ENCODE results near the gene SCARF2. TPM values are rescaled to one million over a fixed set of nuclear protein-coding genes. Genes with fewer than 3 reads are reported as not detected.
A peak's percentile ranks its signal among the peaks of the same experiment; 100 is the strongest.

SCARF2 gene
- total and polyA plus RNA-seq, 11 donors, result 1.5 to 10.1 (median 2.8) TPM

DNA sequence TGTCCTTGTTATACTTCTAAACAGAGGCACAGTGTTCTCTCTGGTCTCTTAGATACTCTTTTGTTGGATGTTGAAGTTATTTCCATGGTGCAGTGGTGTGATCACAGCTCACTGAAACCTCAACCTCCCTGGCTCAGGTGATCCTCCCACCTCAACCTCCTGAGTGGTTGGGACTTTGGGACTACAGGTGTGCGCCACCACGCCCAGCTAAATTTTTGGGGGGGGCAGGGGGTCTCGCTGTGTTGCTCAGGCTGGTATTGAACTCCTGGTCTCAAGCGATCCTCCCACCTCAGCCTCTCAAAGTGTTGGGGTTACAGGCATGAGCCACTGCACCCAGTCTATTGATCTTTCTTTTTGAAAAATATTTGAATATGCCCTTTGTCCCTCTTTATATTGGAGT lies 28.7 kb downstream of the SCARF2 start:
- H3K27ac ChIP-seq, result no peak overlapping the region
- peaks cover 0 to 35% (median 26%) of the 10 kb centered on the region in 9 donors for H3K36me3 ChIP-seq
- H3K4me3 ChIP-seq, result no peak overlapping the region
- DNase-seq (no peak), ATAC-seq (no peak)
- no peaks in the 10 kb centered on the region for H3K9me3 ChIP-seq
- intact Hi-C loops (cut with DNase I), result no loop called here
- no peaks in the 10 kb centered on the region for H3K4me1 ChIP-seq
- 95 to 98% (median 97%) methylated on average over 4 of the region's 4 CpGs for WGBS, 4 donors
- H3K27me3 ChIP-seq, result no peaks in the 10 kb centered on the region
- TF ChIP-seq CTCF (IDR thresholded peaks at IDR 0.05), result no peak
- no peak for TF ChIP-seq POLR2A (IDR thresholded peaks at IDR 0.05)

DNA sequence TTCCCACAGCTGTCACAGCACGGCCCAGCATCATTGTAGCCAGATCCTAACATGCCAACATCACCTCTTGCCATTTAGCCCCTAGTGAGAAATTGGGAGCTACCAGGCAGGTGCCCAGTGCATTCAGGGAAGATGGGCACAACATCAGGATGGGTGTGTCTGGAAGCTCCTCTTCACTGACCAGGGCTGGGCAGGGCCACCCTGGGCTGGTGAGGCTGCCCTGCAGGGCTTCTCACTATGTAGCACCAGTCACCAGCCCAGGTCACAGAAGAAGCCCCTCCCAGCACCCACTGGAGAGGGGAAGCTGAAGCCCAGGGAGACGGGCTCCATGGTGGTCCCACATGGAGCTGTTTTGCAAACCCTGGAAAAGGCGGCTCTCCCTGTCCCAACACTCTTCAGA lies 29.8 kb downstream of the SCARF2 start:
- no peaks in the 10 kb centered on the region for H3K27me3 ChIP-seq
- 87 to 91% (median 88%) methylated on average over 3 of the region's 3 CpGs for WGBS, 4 donors
- no peaks in the 10 kb centered on the region for H3K4me1 ChIP-seq
- intact Hi-C loops (cut with DNase I), result no loop called here
- H3K36me3 ChIP-seq, result peaks cover 0 to 39% (median 26%) of the 10 kb centered on the region in 9 donors
- H3K9me3 ChIP-seq, result no peaks in the 10 kb centered on the region
- H3K27ac ChIP-seq, result no peak overlapping the region
- no peak overlapping the region for H3K4me3 ChIP-seq
- TF ChIP-seq POLR2A (IDR thresholded peaks at IDR 0.05) (no peak), CTCF (IDR thresholded peaks at IDR 0.05) (no peak)
- no peak for DNase-seq
- ATAC-seq, result peak in 1 of 4 donors; percentile 29

GRCh38 chr22:20406686-20407408 lies 30.8 kb downstream of the SCARF2 start:
- no peak for DNase-seq
- Histone ChIP-seq H3K4me3 (no peak overlapping the region), H3K4me1 (no peaks in the 10 kb centered on the region), H3K27me3 (no peaks in the 10 kb centered on the region), H3K9me3 (no peaks in the 10 kb centered on the region), H3K36me3 (peaks cover 0 to 48% (median 26%) of the 10 kb centered on the region in 9 donors), H3K27ac (no peak overlapping the region)
- ATAC-seq, result no peak
- WGBS, 4 donors, result 93 to 96% (median 94%) methylated on average over 12 to 13 of the region's 13 CpGs
- TF ChIP-seq POLR2A (IDR thresholded peaks at IDR 0.05), result no peak
- TF ChIP-seq CTCF (IDR thresholded peaks at IDR 0.05), result no peak
- intact Hi-C loops (cut with DNase I), result no loop called here

- Histone ChIP-seq H3K27me3 (no peaks in the 10 kb centered on the region), H3K36me3 (peaks cover 0 to 48% (median 26%) of the 10 kb centered on the region in 9 donors), H3K4me1 (no peaks in the 10 kb centered on the region), H3K9me3 (no peaks in the 10 kb centered on the region), H3K27ac (no peak overlapping the region), H3K4me3 (no peak overlapping the region)
- TF ChIP-seq CTCF (IDR thresholded peaks at IDR 0.05), result no peak
- TF ChIP-seq POLR2A (IDR thresholded peaks at IDR 0.05), result no peak
- DNase-seq (no peak), ATAC-seq (peak in 1 of 4 donors; percentile 39)
- WGBS, 4 donors, result 96 to 98% (median 96%) methylated on average over 44 to 62 of the region's 62 CpGs
- intact Hi-C loops (cut with DNase I), result no loop called here
Observed at GRCh38 chr22:20405931-20406685, 31.5 kb downstream of the SCARF2 start.
